K562 (cell line): ENCODE data around the gene BCR. TPM values are rescaled to one million over a fixed set of nuclear protein-coding genes. Genes with fewer than 3 reads are reported as not detected.
A peak's percentile ranks its signal among the peaks of the same experiment; 100 is the strongest.

Experiments
- ATAC-seq: fragments of 200-7000 bp; cut with Tn5 transposase; 3 replicates; pipeline ENCODE4 v1.9.1; 2020; ENCODE audit warnings: moderate library complexity
- BruUV-seq: library from RNA; stranded (reverse); fragments of 400-500 nt; replicated peaks from 2 replicates; lab custom pipeline; 2021; lab: Mats Ljungman, UMichigan
- CTCF ChIA-PET: fragments of 300-600 bp; formaldehyde crosslinking; extraction: SDS; loops from one replicate; lab custom pipeline; 2021; ENCODE audit warnings: low intra/inter-chr PET ratio; lab: Yijun Ruan, JAX
- POLR2A ChIA-PET: fragments of 300-600, 350-650 bp; sonication (Branson Sonifier 250); formaldehyde crosslinking; extraction: SDS; loops from one replicate; lab custom pipeline; 2021; ENCODE audit warnings: antibody characterized with exemption, inconsistent platforms; lab: Yijun Ruan, JAX
- DNase-seq, 4 experiments: peaks; one replicate each; pipeline versions ENCODE4 v3.0.0 to v3.0.0-alpha.2; 2011 to 2018; ENCODE audit warnings: low spot score in 3 of 4, mixed read lengths in 3 of 4; ENCODE audit errors: extremely low read depth in 1 of 4
- FAIRE-seq: peaks from 2 replicates; lab custom pipeline; 2011; peaks lifted over from hg19 to GRCh38; lab: Jason Lieb, UNC
- H2AFZ ChIP-seq: 2 replicates; pipeline ENCODE4 v1.6.0; 2011; ENCODE audit warnings: low read depth, low read length, control low read depth, inconsistent platforms
- H3K27ac ChIP-seq: fragments of 200-600 bp; 3 replicates; pipeline ENCODE4 v1.8.0; 2011; ENCODE audit warnings: low read depth, mild to moderate bottlenecking, control low read depth, inconsistent platforms, low read length, moderate library complexity, mixed read lengths; ENCODE audit errors: extremely low read depth
- H3K27me3 ChIP-seq, 2 experiments: fragments of 300-600 bp in 1 of 2; 2 replicates in 1 of 2; 3 replicates in 1 of 2; pipeline versions ENCODE4 v1.6.0 to v1.8.0; 2011; ENCODE audit warnings: inconsistent platforms in 2 of 2, low read length in 2 of 2, mild to moderate bottlenecking in 1 of 2, mixed read lengths in 1 of 2, moderate library complexity in 1 of 2; ENCODE audit not compliant: control insufficient read depth in 2 of 2, insufficient read depth in 2 of 2
- H3K36me3 ChIP-seq: fragments of 300-600 bp; 3 replicates; pipeline ENCODE4 v1.8.0; 2011; ENCODE audit warnings: mild to moderate bottlenecking, low read length, inconsistent platforms; ENCODE audit not compliant: control insufficient read depth, insufficient read depth
- H3K4me1 ChIP-seq, 2 experiments: fragments of 200-600 bp in 1 of 2; replicated peaks in 1 of 2; 2 replicates in 1 of 2; 3 replicates in 1 of 2; pipeline versions ENCODE4 v1.5.1 to v1.8.0; 2011; ENCODE audit warnings: inconsistent platforms in 2 of 2, low read length in 2 of 2, mild to moderate bottlenecking in 1 of 2, mixed read lengths in 1 of 2, moderate library complexity in 1 of 2; ENCODE audit not compliant: control insufficient read depth in 2 of 2, insufficient read depth in 2 of 2
- H3K4me2 ChIP-seq: 2 replicates; pipeline ENCODE4 v1.6.1; 2011; ENCODE audit warnings: low read length, control low read depth, inconsistent platforms, mixed read lengths; ENCODE audit not compliant: insufficient read depth
- H3K4me3 ChIP-seq: fragments of 200-600 bp; sonication (generic), shearing (Covaris generic); 2 replicates; pipeline ENCODE4 v1.5.1; 2016; ENCODE audit warnings: control low read depth, inconsistent platforms
- H3K79me2 ChIP-seq: fragments of 200-600 bp; 3 replicates; pipeline ENCODE4 v1.8.0; 2011; ENCODE audit warnings: low read length, inconsistent platforms; ENCODE audit not compliant: control insufficient read depth, insufficient read depth
- H3K9ac ChIP-seq, 2 experiments: 2 replicates each; pipeline versions ENCODE4 v1.6.0 to v1.6.1; 2011; ENCODE audit warnings: low read depth in 2 of 2, low read length in 2 of 2, control low read depth in 1 of 2, inconsistent platforms in 1 of 2, mild to moderate bottlenecking in 1 of 2, mixed read lengths in 1 of 2; ENCODE audit not compliant: insufficient read depth in 1 of 2
- H3K9me1 ChIP-seq: one replicate; pipeline ENCODE4 v1.6.0; 2011; ENCODE audit warnings: inconsistent platforms, mild to moderate bottlenecking, low read length, moderate library complexity; ENCODE audit not compliant: control insufficient read depth, insufficient read depth
- H3K9me3 ChIP-seq: replicated peaks from 2 replicates; pipeline ENCODE4 v1.5.1; 2011; ENCODE audit warnings: low read depth, low read length, inconsistent platforms; ENCODE audit not compliant: control insufficient read depth, insufficient read depth
- H4K20me1 ChIP-seq: replicated peaks from 2 replicates; pipeline ENCODE4 v1.6.1; 2011; ENCODE audit warnings: low read length, inconsistent platforms, mixed read lengths; ENCODE audit not compliant: control insufficient read depth, insufficient read depth
- BHLHE40 ChIP-seq: IDR thresholded peaks from 2 replicates; pipeline ENCODE4 v1.6.1; 2011; ENCODE audit warnings: low read length, improper control_type of control experiment
- CHD2 ChIP-seq: IDR thresholded peaks from 2 replicates; pipeline ENCODE4 v1.6.1; 2011; ENCODE audit warnings: low read depth, low read length
- CTCF ChIP-seq, 3 experiments: IDR thresholded peaks in 2 of 3; conservative IDR thresholded peaks in 1 of 3; 2 replicates each; pipeline ENCODE4 v1.5.1; 2011 to 2012; ENCODE audit warnings: low read length in 3 of 3, mild to moderate bottlenecking in 3 of 3, control low read depth in 2 of 3, improper control_type of control experiment in 1 of 3, inconsistent platforms in 1 of 3, low read depth in 1 of 3, mixed read lengths in 1 of 3, moderate library complexity in 1 of 3; ENCODE audit not compliant: insufficient read depth in 2 of 3
- MAFK ChIP-seq: IDR thresholded peaks from 2 replicates; pipeline ENCODE4 v1.6.1; 2011; ENCODE audit warnings: low read length, improper control_type of control experiment
- MLX ChIP-seq, 2 experiments: fragments of 450-650 bp in 1 of 2; sonication (generic) in 1 of 2; formaldehyde crosslinking; conservative IDR thresholded peaks; 2 replicates each; pipeline versions ENCODE4 v1.4.0 to v1.8.1; 2020 to 2022; ENCODE audit warnings: mild to moderate bottlenecking in 1 of 2, missing genetic modification reagents in 1 of 2
- SIX5 ChIP-seq, 2 experiments: IDR thresholded peaks; 2 replicates each; pipeline ENCODE4 v1.6.1; 2011; ENCODE audit warnings: low read length in 2 of 2, borderline replicate concordance in 1 of 2, low read depth in 1 of 2, mild to moderate bottlenecking in 1 of 2, moderate library complexity in 1 of 2; ENCODE audit not compliant: insufficient read depth in 1 of 2
- SUPT5H ChIP-seq: fragments of 450-650 bp; IDR thresholded peaks from 2 replicates; pipeline ENCODE4 v1.6.1; 2016
- TAF9B ChIP-seq: fragments of 450-650 bp; IDR thresholded peaks from 2 replicates; pipeline ENCODE4 v1.6.1; 2018; ENCODE audit warnings: mild to moderate bottlenecking; ENCODE audit not compliant: partially characterized antibody
- ZNF592 ChIP-seq: fragments of 450-650 bp; IDR thresholded peaks from 2 replicates; pipeline ENCODE4 v1.6.1; 2017; ENCODE audit warnings: antibody characterized with exemption, mild to moderate bottlenecking
- ZNF695 ChIP-seq: fragments of 450-650 bp; formaldehyde crosslinking; IDR thresholded peaks from 2 replicates; pipeline ENCODE4 v1.4.0; 2020; ENCODE audit warnings: mild to moderate bottlenecking, moderate library complexity
- ZNF79 ChIP-seq: fragments of 250-450 bp; sonication (Bioruptor Pico); IDR thresholded peaks from 2 replicates; pipeline ENCODE4 v1.4.0; 2020; ENCODE audit warnings: low read depth, mild to moderate bottlenecking, moderate library complexity
- WGBS: fragments of 100-300 bp; shearing (Covaris generic); methylation state at CpG from one replicate; pipeline ENCODE4 v1.1.6; 2016; ENCODE audit warnings: low coverage, mixed read lengths; ENCODE audit not compliant: insufficient coverage; ENCODE audit errors: missing lambda C conversion rate; 5-methylcytosine and 5-hydroxymethylcytosine counted together
- in situ Hi-C: fragments of 300-500 bp; cut with MboI; formaldehyde crosslinking; loops from 4 replicates; pipeline ENCODE4 v1.15.0; 2018; ENCODE audit warnings: inconsistent platforms, mixed read lengths
- intact Hi-C: fragments of 100-400 bp; cut with micrococcal nuclease; formaldehyde crosslinking; loops from 2 replicates; pipeline ENCODE4 v1.14.2; 2022
- polyA plus RNA-seq, 8 experiments: library from polyadenylated mRNA; depleted of rRNA in 4 of 8; stranded (reverse) in 5 of 8; unstranded in 3 of 8; fragments of >200 nt; fragmentation: Nextera tagmentation in 2 of 8; fragmentation: Illumina TruSeq in 1 of 8; extraction: Ambion mirVana in 2 of 8; extraction: Trizol in 1 of 8; gene quantifications; 2 replicates each; pipeline versions ENCODE4 v1.2.1 to v1.2.3, GENCODE V29; 2011 to 2014; ENCODE audit warnings: inconsistent platforms in 1 of 8, missing spikeins in 1 of 8
- total RNA-seq, 7 experiments: library from RNA; depleted of rRNA in 6 of 7; stranded (reverse); fragments of >200 nt in 6 of 7; fragmentation: Illumina TruSeq in 2 of 7; extraction: Trizol in 2 of 7; gene quantifications; 2 replicates each; pipeline versions ENCODE4 v1.2.1 to v1.2.3, GENCODE V29; 2011 to 2021; ENCODE audit warnings: low replicate concordance in 1 of 7

BCR gene
- total and polyA plus RNA-seq, 9 of the 15 experiments (the other 6 are each of a cell fraction or from before 2014, with no cell fraction given), result 0.41 to 150 (median 45.6) TPM

GRCh38 chr22:23280356-23281052 lies 100.2 kb downstream of the BCR start:
- Histone ChIP-seq H3K4me3 (no peak overlapping the region), H2AFZ (no peak overlapping the region), H3K9me3 (no peaks in the 10 kb centered on the region), H3K9me1 (peaks cover 10% of the 10 kb centered on the region), H3K4me2 (no peak overlapping the region), H3K9ac (peak overlapping the region in 1 of 2 experiments; percentile 10; a peak in 1 of 4 replicates), H3K4me1 (peaks cover 0 to 27% of the 10 kb centered on the region in 2 experiments; a peak in 2 of 5 replicates), H3K27me3 (no peaks in the 10 kb centered on the region), H3K36me3 (peaks cover 94% of the 10 kb centered on the region; the same call in 2 of the 3 replicates), H3K79me2 (no peaks in the 10 kb centered on the region), H4K20me1 (peaks cover 76% of the 10 kb centered on the region), H3K27ac (no peak overlapping the region)
- DNase-seq (peak; percentile 28 to 70 (median 64)), FAIRE-seq (no peak), ATAC-seq (no peak)
- no TSS peak for BruUV-seq
- intact Hi-C loops (loop anchor here (1.0 to 10.0 kb wide), 4 partner anchors 102 to 436 kb away; no protein-coding TSS in a partner anchor), in situ Hi-C loops (no loop called here)
- ChIA-PET CTCF (interaction anchor here (0.8 to 15.3 kb wide), 10 partner anchors 10 to 817 kb away, joined by 3 to 800 read pairs (median 10); partner anchors contain the start of gene BCR), POLR2A (interaction anchor here (0.5 to 14.2 kb wide), 7 partner anchors 10 to 233 kb away, joined by 3 to 237 read pairs (median 6); partner anchors contain the start of gene BCR)
- WGBS, result 80% methylated on average over 13 of the region's 13 CpGs
- TF ChIP-seq CHD2 (0 out of 2 replicates have a peak, but pooled peaks have one; percentile 31), TAF9B (no peak), ZNF79 (no peak), SUPT5H (no peak), CTCF (IDR thresholded peaks at IDR 0.05 in 2 of 3, conservative IDR thresholded peaks at IDR 0.05 in 1 of 3; ENCODE audit: insufficient read depth in 2 of 3, low read depth in 1 of 3, low read length in 3 of 3) (peak in 1 of 3 experiments; percentile 4; a peak in 1 of 6 replicates), SIX5 (IDR thresholded peaks at IDR 0.05; ENCODE audit: borderline replicate concordance in 1 of 2, insufficient read depth in 1 of 2, low read depth in 1 of 2, low read length in 2 of 2) (0 out of 4 replicates have a peak, but pooled peaks of 1 of the 2 experiments have one; percentile 6), BHLHE40 (peak; percentile 44; the same call in 1 of the 2 replicates), ZNF695 (CRISPR knock-in tag) (no peak), MLX (CRISPR knock-in tag; conservative IDR thresholded peaks at IDR 0.05) (0 out of 4 replicates have a peak, but pooled peaks of 1 of the 2 experiments have one; percentile 38), MAFK (peak; percentile 20; the same call in 1 of the 2 replicates), ZNF592 (no peak)
